Liver (tissue), 9 donors: ENCODE measurements around the gene OBP2A. TPM values are rescaled to one million over a fixed set of nuclear protein-coding genes. Genes with fewer than 3 reads are reported as not detected.

Experiments used
- DNase-seq: peaks from one replicate; pipeline ENCODE4 v3.0.0-alpha.2; 2017; ENCODE audit warnings: low spot score
- H3K27ac ChIP-seq, 2 donors: one replicate each; pipeline ENCODE4 v1.7.0; 2013; ENCODE audit warnings: inconsistent platforms in 2 of 2, low read length in 2 of 2, control low read depth in 1 of 2, low read depth in 1 of 2, mild to moderate bottlenecking in 1 of 2
- H3K27me3 ChIP-seq, 4 donors: one replicate each; pipeline versions ENCODE4 v1.6.1 to v1.7.0; 2013; ENCODE audit warnings: low read length in 3 of 4, inconsistent platforms in 1 of 4, mild to moderate bottlenecking in 1 of 4, moderate library complexity in 1 of 4; ENCODE audit not compliant: control insufficient read depth in 4 of 4, insufficient read depth in 4 of 4
- H3K36me3 ChIP-seq, 4 donors: one replicate each; pipeline versions ENCODE4 v1.6.1 to v1.7.0; 2013; ENCODE audit warnings: low read length in 3 of 4, mild to moderate bottlenecking in 3 of 4, low read depth in 1 of 4, moderate library complexity in 1 of 4; ENCODE audit not compliant: control insufficient read depth in 4 of 4, insufficient read depth in 3 of 4
- H3K4me1 ChIP-seq, 4 donors: one replicate each; pipeline versions ENCODE4 v1.6.1 to v1.7.0; 2013; ENCODE audit warnings: low read length in 3 of 4, mild to moderate bottlenecking in 3 of 4, moderate library complexity in 1 of 4; ENCODE audit not compliant: control insufficient read depth in 4 of 4, insufficient read depth in 4 of 4
- H3K4me3 ChIP-seq, 3 donors: one replicate each; pipeline versions ENCODE4 v1.6.1 to v1.7.0; 2013; ENCODE audit warnings: low read length in 3 of 3, control low read depth in 1 of 3, low read depth in 1 of 3, mild to moderate bottlenecking in 1 of 3
- H3K9ac ChIP-seq, 2 donors: one replicate each; pipeline ENCODE4 v1.7.0; 2013; ENCODE audit warnings: low read length in 2 of 2, mild to moderate bottlenecking in 2 of 2, moderate library complexity in 2 of 2, control low read depth in 1 of 2, low read depth in 1 of 2
- H3K9me3 ChIP-seq, 4 donors: one replicate each; pipeline versions ENCODE4 v1.6.1 to v1.7.0; 2013; ENCODE audit warnings: low read length in 3 of 4; ENCODE audit not compliant: control insufficient read depth in 4 of 4
- ATF3 ChIP-seq: IDR thresholded peaks from 2 replicates; pipeline ENCODE4 v1.6.1; 2016; ENCODE audit warnings: antibody characterized with exemption
- CTCF ChIP-seq: fragments of 150-350 bp; IDR thresholded peaks from 2 replicates; pipeline ENCODE4 v1.5.1; 2017; ENCODE audit warnings: improper control_type of control experiment, low read depth, low read length; ENCODE audit not compliant: missing input control
- EGR1 ChIP-seq, 2 donors: IDR thresholded peaks; 2 replicates each; pipeline ENCODE4 v1.6.1; 2016 to 2018; ENCODE audit warnings: antibody characterized with exemption in 2 of 2, low read depth in 2 of 2
- FOXA1 ChIP-seq: IDR thresholded peaks from 2 replicates; pipeline ENCODE4 v1.6.1; 2016; ENCODE audit warnings: antibody characterized with exemption
- FOXA2 ChIP-seq: IDR thresholded peaks from 2 replicates; pipeline ENCODE4 v1.6.1; 2016; ENCODE audit warnings: antibody characterized with exemption
- GABPA ChIP-seq, 2 donors: IDR thresholded peaks in 1 of 2; conservative IDR thresholded peaks in 1 of 2; 2 replicates each; pipeline ENCODE4 v1.6.1; 2016; ENCODE audit warnings: antibody characterized with exemption in 2 of 2, mild to moderate bottlenecking in 1 of 2, moderate library complexity in 1 of 2
- HNF4A ChIP-seq, 2 donors: conservative IDR thresholded peaks; 2 replicates each; pipeline ENCODE4 v1.6.1; 2016; ENCODE audit warnings: antibody characterized with exemption in 2 of 2, mild to moderate bottlenecking in 2 of 2
- HNF4G ChIP-seq: IDR thresholded peaks from 2 replicates; pipeline ENCODE4 v1.6.1; 2016; ENCODE audit warnings: antibody characterized with exemption
- JUND ChIP-seq, 2 donors: IDR thresholded peaks; 2 replicates each; pipeline ENCODE4 v1.6.1; 2016; ENCODE audit warnings: antibody characterized with exemption in 2 of 2
- MAX ChIP-seq: IDR thresholded peaks from 2 replicates; pipeline ENCODE4 v1.6.1; 2016; ENCODE audit warnings: antibody characterized with exemption
- REST ChIP-seq: IDR thresholded peaks from 2 replicates; pipeline ENCODE4 v1.6.1; 2016; ENCODE audit warnings: antibody characterized with exemption, mild to moderate bottlenecking
- RXRA ChIP-seq, 2 donors: IDR thresholded peaks; 2 replicates each; pipeline ENCODE4 v1.6.1; 2017 to 2018; ENCODE audit warnings: antibody characterized with exemption in 2 of 2, mild to moderate bottlenecking in 1 of 2
- SP1 ChIP-seq: IDR thresholded peaks from 2 replicates; pipeline ENCODE4 v1.6.1; 2018; ENCODE audit warnings: antibody characterized with exemption, mild to moderate bottlenecking
- TAF1 ChIP-seq: conservative IDR thresholded peaks from 2 replicates; pipeline ENCODE4 v1.6.1; 2016; ENCODE audit warnings: antibody characterized with exemption, mild to moderate bottlenecking
- YY1 ChIP-seq: IDR thresholded peaks from 2 replicates; pipeline ENCODE4 v1.6.1; 2016; ENCODE audit warnings: antibody characterized with exemption, mild to moderate bottlenecking
- ZBTB33 ChIP-seq: IDR thresholded peaks from 2 replicates; pipeline ENCODE4 v1.6.1; 2016; ENCODE audit warnings: antibody characterized with exemption
- WGBS: extraction: QIAGEN DNeasy Blood & Tissue Kit; methylation state at CpG from one replicate; pipeline ENCODE4 v1.1.7; 2013; 5-methylcytosine and 5-hydroxymethylcytosine counted together
- polyA plus RNA-seq, 2 donors: library from polyadenylated mRNA; stranded (reverse) in 1 of 2; unstranded in 1 of 2; fragments of 200-250 nt in 1 of 2; fragments of >200 nt in 1 of 2; fragmentation: Nextera tagmentation in 1 of 2; extraction: Ambion mirVana in 1 of 2; gene quantifications; one replicate each; pipeline versions ENCODE4 v1.2.1 to v1.2.3, GENCODE V29; 2013 to 2015
- total RNA-seq, 2 donors: library from RNA; depleted of rRNA; stranded (reverse); fragments of >200 nt; gene quantifications; one replicate each; pipeline ENCODE4 v1.2.3, GENCODE V29; 2014
- donor health status: healthy.
- donor health status: healthy.
- donor health status: healthy.
- donor health status: healthy.
- donor health status: healthy.

Gene OBP2A
- total and polyA plus RNA-seq, 4 donors = not detected

- TF ChIP-seq GABPA (IDR thresholded peaks at IDR 0.05 in 1 of 2, conservative IDR thresholded peaks at IDR 0.05 in 1 of 2) = no peak
- no peak for TF ChIP-seq HNF4A (conservative IDR thresholded peaks at IDR 0.05)
- TF ChIP-seq FOXA1 = no peak
- no peak for TF ChIP-seq FOXA2
- TF ChIP-seq SP1 = no peak
- TF ChIP-seq TAF1 = no peak
- no peak for TF ChIP-seq RXRA (IDR thresholded peaks at IDR 0.05)
- no peak for TF ChIP-seq JUND (IDR thresholded peaks at IDR 0.05)
- no peak for TF ChIP-seq MAX
- no peak for TF ChIP-seq REST
- no peak for TF ChIP-seq YY1
- no peak for TF ChIP-seq ATF3
- TF ChIP-seq ZBTB33 = no peak
- TF ChIP-seq EGR1 (IDR thresholded peaks at IDR 0.05; ENCODE audit: low read depth in 2 of 2) = no peak
- TF ChIP-seq CTCF = no peak
- TF ChIP-seq HNF4G = no peak
- no peaks in the 10 kb centered on the region for H3K4me1 ChIP-seq
- peak; percentile 26 for DNase-seq
- no peak overlapping the region for H3K27ac ChIP-seq
- H3K9ac ChIP-seq = no peak overlapping the region
- no peaks in the 10 kb centered on the region for H3K9me3 ChIP-seq
- peaks cover 0 to 6% (median 0%) of the 10 kb centered on the region in 4 donors for H3K27me3 ChIP-seq
- no peaks in the 10 kb centered on the region for H3K36me3 ChIP-seq
- WGBS = 76% methylated on average over 17 of the region's 17 CpGs
- no peak overlapping the region for H3K4me3 ChIP-seq
Measured at GRCh38 chr9:135522931-135523330, 23.0 kb upstream of the OBP2A start.

- H3K27me3 ChIP-seq = peaks cover 0 to 6% (median 0%) of the 10 kb centered on the region in 4 donors
- WGBS = 74% methylated on average over 21 of the region's 21 CpGs
- peak; percentile 25 for DNase-seq
Measured at GRCh38 chr9:135523521-135524129, 22.3 kb upstream of the OBP2A start.

More at GRCh38 chr9:135523521-135524129, 22.3 kb upstream of the OBP2A start:
- H3K4me1 ChIP-seq = no peaks in the 10 kb centered on the region
- H3K9me3 ChIP-seq = no peaks in the 10 kb centered on the region
- no peak for TF ChIP-seq ATF3
- no peak for TF ChIP-seq HNF4A (conservative IDR thresholded peaks at IDR 0.05)
- no peak for TF ChIP-seq MAX
- H3K9ac ChIP-seq = no peak overlapping the region
- no peak overlapping the region for H3K27ac ChIP-seq
- no peaks in the 10 kb centered on the region for H3K36me3 ChIP-seq
- no peak overlapping the region for H3K4me3 ChIP-seq
